ENCODE measurements around the gene LRMDA.

GRCh38 chr10:75954486-75954885, 523.1 kb downstream of the LRMDA start:
- TF ChIP-seq EZH2 (IDR thresholded peaks at IDR 0.05; ENCODE audit: low read length): no peak
- TF ChIP-seq, protein P1, sequence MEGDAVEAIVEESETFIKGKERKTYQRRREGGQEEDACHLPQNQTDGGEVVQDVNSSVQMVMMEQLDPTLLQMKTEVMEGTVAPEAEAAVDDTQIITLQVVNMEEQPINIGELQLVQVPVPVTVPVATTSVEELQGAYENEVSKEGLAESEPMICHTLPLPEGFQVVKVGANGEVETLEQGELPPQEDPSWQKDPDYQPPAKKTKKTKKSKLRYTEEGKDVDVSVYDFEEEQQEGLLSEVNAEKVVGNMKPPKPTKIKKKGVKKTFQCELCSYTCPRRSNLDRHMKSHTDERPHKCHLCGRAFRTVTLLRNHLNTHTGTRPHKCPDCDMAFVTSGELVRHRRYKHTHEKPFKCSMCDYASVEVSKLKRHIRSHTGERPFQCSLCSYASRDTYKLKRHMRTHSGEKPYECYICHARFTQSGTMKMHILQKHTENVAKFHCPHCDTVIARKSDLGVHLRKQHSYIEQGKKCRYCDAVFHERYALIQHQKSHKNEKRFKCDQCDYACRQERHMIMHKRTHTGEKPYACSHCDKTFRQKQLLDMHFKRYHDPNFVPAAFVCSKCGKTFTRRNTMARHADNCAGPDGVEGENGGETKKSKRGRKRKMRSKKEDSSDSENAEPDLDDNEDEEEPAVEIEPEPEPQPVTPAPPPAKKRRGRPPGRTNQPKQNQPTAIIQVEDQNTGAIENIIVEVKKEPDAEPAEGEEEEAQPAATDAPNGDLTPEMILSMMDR (optimal IDR thresholded peaks at IDR 0.05 in 1 of 3, IDR thresholded peaks at IDR 0.05 in 1 of 3, conservative IDR thresholded peaks at IDR 0.05 in 1 of 3; ENCODE audit: extremely low read depth in 1 of 3, insufficient read depth in 2 of 3, low read length in 3 of 3): no peak

All from keratinocyte (primary cell).